ENCODE data around the gene HOMER1. TPM values are rescaled to one million over a fixed set of nuclear protein-coding genes. Genes with fewer than 3 reads are reported as not detected.

The HOMER1 gene
- total RNA-seq, 1 experiment from 2014 or later = 12.5 TPM

- POLR2A ChIA-PET (ENCODE audit: unreplicated experiment) = interaction anchor here (0.7 kb wide), 1 partner anchor 279 kb away, joined by 8 read pairs; no protein-coding TSS in a partner anchor
- Histone ChIP-seq H2AFZ (no peak overlapping the region), H3K27me3 (ENCODE audit: insufficient read depth, low read depth) (no peaks in the 10 kb centered on the region), H3K9me3 (ENCODE audit: insufficient read depth, low read depth) (no peaks in the 10 kb centered on the region), H3K4me1 (replicated peaks; ENCODE audit: insufficient read depth) (no peaks in the 10 kb centered on the region), H4K20me1 (ENCODE audit: insufficient read depth) (no peaks in the 10 kb centered on the region), H3K4me2 (no peak overlapping the region), H3K4me3 (no peak overlapping the region), H3K27ac (no peak overlapping the region), H3K79me2 (ENCODE audit: low read depth) (peaks cover 53% of the 10 kb centered on the region), H3K9me2 (ENCODE audit: insufficient read depth) (no peaks in the 10 kb centered on the region), H3F3A (ENCODE audit: insufficient read depth, low read depth) (no peaks in the 10 kb centered on the region), H3K36me3 (ENCODE audit: low read depth) (peaks cover 5% of the 10 kb centered on the region; the same call in 1 of the 2 replicates)
- no TSS peak for BruUV-seq (replicated peaks)
- intact Hi-C loops (cut with micrococcal nuclease; ENCODE audit: unreplicated experiment) = no loop called here
- no peak for TF ChIP-seq EZH2 (IDR thresholded peaks at IDR 0.05; ENCODE audit: low read depth)
- CTCF ChIA-PET = no interaction called here
- DNase-seq = no peak
These were observed 29.2 kb downstream of the HOMER1 start for GRCh38 chr5:79484731-79485130.

- DNase-seq = no peak
- H3K9me2 ChIP-seq (ENCODE audit: insufficient read depth) = no peaks in the 10 kb centered on the region
- no peaks in the 10 kb centered on the region for H3K9me3 ChIP-seq (ENCODE audit: insufficient read depth, low read depth)
- H3K27me3 ChIP-seq (ENCODE audit: insufficient read depth, low read depth) = no peaks in the 10 kb centered on the region
- POLR2A ChIA-PET (ENCODE audit: unreplicated experiment) = interaction anchor here (0.5 kb wide), 1 partner anchor 1296 kb away, joined by 5 read pairs; no protein-coding TSS in a partner anchor
- intact Hi-C loops (cut with micrococcal nuclease; ENCODE audit: unreplicated experiment) = no loop called here
- no peaks in the 10 kb centered on the region for H4K20me1 ChIP-seq (ENCODE audit: insufficient read depth)
- H3K4me1 ChIP-seq (replicated peaks; ENCODE audit: insufficient read depth) = no peaks in the 10 kb centered on the region
- H3K79me2 ChIP-seq (ENCODE audit: low read depth) = peaks cover 65% of the 10 kb centered on the region
- H2AFZ ChIP-seq = no peak overlapping the region
- BruUV-seq (replicated peaks) = no TSS peak
- H3F3A ChIP-seq (ENCODE audit: insufficient read depth, low read depth) = no peaks in the 10 kb centered on the region
- no peak overlapping the region for H3K4me2 ChIP-seq
- peaks cover 5% of the 10 kb centered on the region; the same call in 1 of the 2 replicates for H3K36me3 ChIP-seq (ENCODE audit: low read depth)
- CTCF ChIA-PET = no interaction called here
- H3K27ac ChIP-seq = no peak overlapping the region
- TF ChIP-seq CTCF (conservative IDR thresholded peaks at IDR 0.05) = no peak
- TF ChIP-seq EZH2 (IDR thresholded peaks at IDR 0.05; ENCODE audit: low read depth) = no peak
- H3K4me3 ChIP-seq = no peak overlapping the region
These were observed 32.4 kb downstream of the HOMER1 start for GRCh38 chr5:79481574-79481973.

DNA sequence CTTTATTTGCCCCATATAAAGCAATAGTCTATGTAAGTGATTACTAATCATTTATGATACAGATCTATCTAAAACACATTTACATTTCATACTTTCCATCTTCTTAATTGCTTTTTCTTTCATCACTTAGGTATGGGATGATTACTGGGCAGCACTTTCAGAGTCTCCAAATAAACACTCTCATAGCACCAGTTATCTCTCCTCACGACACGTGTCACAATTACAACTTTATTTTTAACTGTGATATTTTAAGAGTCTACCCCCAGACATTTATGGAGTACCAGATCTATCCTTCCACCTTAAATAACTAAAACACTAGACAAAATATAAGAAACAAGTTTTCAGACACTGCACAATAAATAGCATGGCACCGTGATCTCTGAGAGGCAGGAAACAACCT, 32.9 kb downstream of the HOMER1 start:
- Histone ChIP-seq H3K27ac (no peak overlapping the region), H3K36me3 (ENCODE audit: low read depth) (peaks cover 5% of the 10 kb centered on the region; the same call in 1 of the 2 replicates), H3K9me3 (ENCODE audit: insufficient read depth, low read depth) (no peaks in the 10 kb centered on the region), H3K4me2 (no peak overlapping the region), H3K4me1 (replicated peaks; ENCODE audit: insufficient read depth) (no peaks in the 10 kb centered on the region), H3K27me3 (ENCODE audit: insufficient read depth, low read depth) (no peaks in the 10 kb centered on the region), H3K79me2 (ENCODE audit: low read depth) (peaks cover 64% of the 10 kb centered on the region), H2AFZ (no peak overlapping the region), H3K4me3 (no peak overlapping the region), H3K9me2 (ENCODE audit: insufficient read depth) (no peaks in the 10 kb centered on the region), H4K20me1 (ENCODE audit: insufficient read depth) (no peaks in the 10 kb centered on the region), H3F3A (ENCODE audit: insufficient read depth, low read depth) (no peaks in the 10 kb centered on the region)
- TF ChIP-seq EZH2 (IDR thresholded peaks at IDR 0.05; ENCODE audit: low read depth) (no peak), CTCF (conservative IDR thresholded peaks at IDR 0.05) (no peak)
- BruUV-seq (replicated peaks) = no TSS peak
- ChIA-PET CTCF (no interaction called here), POLR2A (ENCODE audit: unreplicated experiment) (no interaction called here)
- intact Hi-C loops (cut with micrococcal nuclease; ENCODE audit: unreplicated experiment) = no loop called here
- DNase-seq = no peak

- Histone ChIP-seq H3K27ac (no peak overlapping the region), H2AFZ (no peak overlapping the region), H3K79me2 (ENCODE audit: low read depth) (peaks cover 59% of the 10 kb centered on the region), H3K4me3 (no peak overlapping the region), H4K20me1 (ENCODE audit: insufficient read depth) (peaks cover 4% of the 10 kb centered on the region; the same call in 1 of the 2 replicates), H3K4me2 (no peak overlapping the region), H3K27me3 (ENCODE audit: insufficient read depth, low read depth) (no peaks in the 10 kb centered on the region), H3K9me2 (ENCODE audit: insufficient read depth) (no peaks in the 10 kb centered on the region), H3K4me1 (replicated peaks; ENCODE audit: insufficient read depth) (no peaks in the 10 kb centered on the region), H3F3A (ENCODE audit: insufficient read depth, low read depth) (no peaks in the 10 kb centered on the region), H3K9me3 (ENCODE audit: insufficient read depth, low read depth) (no peaks in the 10 kb centered on the region), H3K36me3 (ENCODE audit: low read depth) (no peaks in the 10 kb centered on the region)
- no TSS peak for BruUV-seq (replicated peaks)
- POLR2A ChIA-PET (ENCODE audit: unreplicated experiment) = no interaction called here
- no peak for TF ChIP-seq CTCF (conservative IDR thresholded peaks at IDR 0.05)
- TF ChIP-seq EZH2 (IDR thresholded peaks at IDR 0.05; ENCODE audit: low read depth) = no peak
- no peak for DNase-seq
- intact Hi-C loops (cut with micrococcal nuclease; ENCODE audit: unreplicated experiment) = no loop called here
- CTCF ChIA-PET = no interaction called here
These were observed 38.8 kb downstream of the HOMER1 start for GRCh38 chr5:79475152-79475466.
